SK-N-MC (cell line): ENCODE data around the gene MARVELD1.

ENCODE experiments used
- DNase-seq: peaks from one replicate; pipeline ENCODE4 v3.0.0-alpha.2; 2011; ENCODE audit warnings: low read depth, low spot score
- H3K27ac ChIP-seq: fragments of 200-600 bp; sonication (generic); 2 replicates; pipeline ENCODE4 v1.5.1; 2016; ENCODE audit warnings: mixed run types
- H3K36me3 ChIP-seq: fragments of 200-600 bp; sonication (generic); 2 replicates; pipeline ENCODE4 v1.6.1; 2017; ENCODE audit warnings: antibody characterized with exemption, low read length, mixed read lengths; ENCODE audit not compliant: insufficient read depth
- H3K4me3 ChIP-seq: fragments of 200-600 bp; sonication (generic); 2 replicates; pipeline ENCODE4 v1.5.1; 2016
- H3K9ac ChIP-seq: fragments of 200-600 bp; sonication (generic); 2 replicates; pipeline ENCODE4 v1.8.0; 2017; ENCODE audit warnings: mixed run types, mixed read lengths; ENCODE audit not compliant: insufficient read length
- H3K9me3 ChIP-seq: fragments of 200-600 bp; sonication (generic); 2 replicates; pipeline ENCODE4 v1.6.1; 2017; ENCODE audit warnings: low read depth, mild to moderate bottlenecking, antibody characterized with exemption, low read length, moderate library complexity, mixed read lengths
- EZH2 ChIP-seq: fragments of 200-600 bp; sonication (generic); IDR thresholded peaks from one replicate; pipeline ENCODE4 v1.6.1; 2017; ENCODE audit warnings: antibody characterized with exemption
- FOXP2 ChIP-seq: optimal IDR thresholded peaks from 2 replicates; pipeline ENCODE3; 2011; ENCODE audit warnings: mild to moderate bottlenecking, moderate library complexity; ENCODE audit not compliant: insufficient read depth; ENCODE audit errors: extremely low read length, control extremely low read depth
- POLR2AphosphoS5 ChIP-seq: IDR thresholded peaks from 2 replicates; pipeline ENCODE4 v1.6.1; 2012; ENCODE audit warnings: mild to moderate bottlenecking, low read depth, low read length, borderline replicate concordance

Gene MARVELD1

GRCh38 chr10:97740613-97741012 lies 27.1 kb downstream of the MARVELD1 start:
- Histone ChIP-seq H3K9ac (no peak overlapping the region), H3K27ac (no peak overlapping the region), H3K9me3 (no peaks in the 10 kb centered on the region), H3K36me3 (no peaks in the 10 kb centered on the region; the same call in 1 of the 2 replicates), H3K4me3 (no peak overlapping the region)
- no peak for TF ChIP-seq FOXP2
- no peak for TF ChIP-seq POLR2AphosphoS5
- TF ChIP-seq EZH2 = no peak
- no peak for DNase-seq

GRCh38 chr10:97743169-97743943 lies 29.8 kb downstream of the MARVELD1 start:
- H3K9me3 ChIP-seq = no peaks in the 10 kb centered on the region
- DNase-seq = no peak
- no peak overlapping the region for H3K9ac ChIP-seq
- no peak for TF ChIP-seq POLR2AphosphoS5
- no peak overlapping the region for H3K27ac ChIP-seq
- no peaks in the 10 kb centered on the region; the same call in 1 of the 2 replicates for H3K36me3 ChIP-seq
- no peak overlapping the region for H3K4me3 ChIP-seq

DNA sequence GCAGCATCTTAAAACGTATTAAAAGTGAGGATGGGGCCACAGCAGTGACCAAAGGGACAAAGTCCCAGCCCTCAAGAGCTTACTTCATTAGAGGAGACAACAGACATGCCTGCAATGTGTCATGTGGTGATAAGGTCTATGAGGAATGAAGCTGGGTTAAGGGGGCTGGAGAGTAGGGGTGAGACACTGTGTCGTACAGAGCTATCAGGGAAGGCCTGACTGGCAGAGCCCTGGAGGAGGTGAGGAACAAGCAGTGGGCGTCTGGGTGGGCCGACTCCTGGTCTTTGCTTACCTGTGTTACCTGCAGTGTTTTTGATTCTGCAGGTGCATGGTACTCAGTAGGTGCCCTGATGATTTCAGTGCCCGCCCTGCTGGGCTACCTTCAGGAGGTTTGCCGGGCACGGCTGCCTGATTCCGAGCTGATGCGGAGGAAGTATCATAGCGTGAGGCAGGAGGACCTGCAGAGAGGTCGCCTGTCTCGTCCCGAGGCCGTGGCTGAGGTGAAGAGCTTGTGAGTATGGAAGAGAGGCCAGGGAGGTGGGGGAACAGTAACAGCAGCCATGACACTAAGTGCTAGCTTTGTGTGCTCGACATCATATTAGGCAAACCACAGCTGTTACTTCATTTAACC lies 31.0 kb downstream of the MARVELD1 start:
- no peaks in the 10 kb centered on the region; the same call in 1 of the 2 replicates for H3K36me3 ChIP-seq
- H3K9ac ChIP-seq = no peak overlapping the region
- no peaks in the 10 kb centered on the region for H3K9me3 ChIP-seq
- no peak overlapping the region for H3K27ac ChIP-seq
- no peak for DNase-seq
- no peak overlapping the region for H3K4me3 ChIP-seq
- TF ChIP-seq EZH2 = no peak
- TF ChIP-seq FOXP2 = no peak
- TF ChIP-seq POLR2AphosphoS5 = no peak

GRCh38 chr10:97747573-97747972 lies 34.0 kb downstream of the MARVELD1 start:
- no peak for DNase-seq
- no peaks in the 10 kb centered on the region for H3K9me3 ChIP-seq
- no peak overlapping the region for H3K9ac ChIP-seq
- no peak overlapping the region for H3K4me3 ChIP-seq
- no peak for TF ChIP-seq EZH2
- no peak overlapping the region for H3K27ac ChIP-seq
- H3K36me3 ChIP-seq = peaks cover 3% of the 10 kb centered on the region; the same call in 1 of the 2 replicates

GRCh38 chr10:97748116-97748515 lies 34.6 kb downstream of the MARVELD1 start:
- H3K27ac ChIP-seq = no peak overlapping the region
- no peak for DNase-seq
- TF ChIP-seq FOXP2 (no peak), EZH2 (no peak), POLR2AphosphoS5 (no peak)
- H3K9ac ChIP-seq = no peak overlapping the region
- no peaks in the 10 kb centered on the region for H3K9me3 ChIP-seq
- peaks cover 3% of the 10 kb centered on the region; the same call in 1 of the 2 replicates for H3K36me3 ChIP-seq
- H3K4me3 ChIP-seq = no peak overlapping the region

DNA sequence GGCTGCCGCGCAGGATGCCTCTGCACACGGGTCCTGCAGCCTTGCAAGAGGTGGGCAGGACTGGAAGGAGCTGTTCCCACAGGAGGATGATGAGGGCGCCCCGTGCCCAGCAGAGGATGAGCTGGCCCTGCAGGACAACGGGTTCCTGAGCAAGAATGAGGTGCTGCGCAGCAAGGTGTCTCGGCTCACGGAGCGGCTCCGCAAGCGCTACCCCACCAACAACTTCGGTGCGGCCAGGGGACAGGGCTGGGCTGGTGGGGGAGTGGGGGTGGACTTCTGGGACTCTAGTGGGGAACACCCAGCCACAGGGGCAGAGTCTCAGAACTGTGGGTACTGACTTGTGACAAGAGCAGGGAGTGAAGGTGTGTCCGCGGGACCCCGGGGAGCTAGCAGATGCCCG lies 39.4 kb downstream of the MARVELD1 start:
- no peaks in the 10 kb centered on the region for H3K9me3 ChIP-seq
- H3K4me3 ChIP-seq = no peak overlapping the region
- DNase-seq = no peak
- TF ChIP-seq EZH2 = no peak
- H3K36me3 ChIP-seq = peaks cover 3% of the 10 kb centered on the region; the same call in 1 of the 2 replicates
- no peak overlapping the region for H3K27ac ChIP-seq
- no peak overlapping the region for H3K9ac ChIP-seq

DNA sequence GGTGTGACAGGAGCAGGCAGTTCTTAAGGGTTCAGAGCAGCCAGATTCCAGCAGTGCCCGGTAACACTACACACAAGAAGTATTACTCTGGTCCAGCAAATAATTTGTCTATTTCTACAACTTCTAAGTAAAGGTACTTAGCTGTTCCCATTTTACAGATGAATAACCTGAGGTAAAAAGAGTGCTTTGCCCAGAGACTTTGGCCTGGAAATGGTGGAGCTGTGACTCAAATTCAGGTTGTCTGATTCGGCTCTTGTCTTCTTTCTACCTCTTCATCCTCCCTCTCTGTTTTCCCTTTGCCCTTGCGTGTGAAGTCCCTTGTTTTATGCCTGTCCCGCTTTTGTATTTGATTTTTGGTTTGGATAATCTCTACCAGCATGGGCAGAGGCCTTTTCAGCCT lies 41.2 kb downstream of the MARVELD1 start:
- no peaks in the 10 kb centered on the region for H3K9me3 ChIP-seq
- no peak overlapping the region for H3K9ac ChIP-seq
- no peak for DNase-seq
- peaks cover 3% of the 10 kb centered on the region; the same call in 1 of the 2 replicates for H3K36me3 ChIP-seq
- H3K27ac ChIP-seq = no peak overlapping the region
- no peak overlapping the region for H3K4me3 ChIP-seq
- TF ChIP-seq FOXP2 = no peak
- no peak for TF ChIP-seq POLR2AphosphoS5
- no peak for TF ChIP-seq EZH2

- no peaks in the 10 kb centered on the region; the same call in 1 of the 2 replicates for H3K36me3 ChIP-seq
- no peak for DNase-seq
- H3K4me3 ChIP-seq = no peak overlapping the region
- H3K9me3 ChIP-seq = no peaks in the 10 kb centered on the region
- no peak overlapping the region for H3K27ac ChIP-seq
- H3K9ac ChIP-seq = no peak overlapping the region
- TF ChIP-seq FOXP2 (no peak), POLR2AphosphoS5 (no peak)
Measured at GRCh38 chr10:97755718-97756117, 42.2 kb downstream of the MARVELD1 start.

DNA sequence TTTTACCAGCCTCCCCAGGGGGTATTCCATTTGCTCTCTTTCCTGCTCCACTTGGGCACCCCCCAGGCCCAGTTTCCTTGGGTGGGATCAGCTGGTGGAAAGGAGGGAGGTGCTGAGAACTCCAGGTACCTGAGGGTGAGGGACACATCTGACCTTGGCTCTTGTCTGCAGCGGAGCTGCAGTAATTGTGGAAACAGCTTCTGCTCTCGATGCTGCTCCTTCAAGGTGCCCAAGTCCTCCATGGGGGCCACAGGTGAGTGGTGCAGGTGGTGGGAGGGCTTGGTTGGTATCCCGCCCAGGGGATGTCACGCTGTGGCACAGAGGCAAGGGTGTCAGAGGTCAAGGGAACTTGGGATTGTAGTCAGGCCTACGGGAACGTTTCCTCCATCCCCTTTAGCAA lies 43.9 kb downstream of the MARVELD1 start:
- TF ChIP-seq POLR2AphosphoS5 = no peak
- no peak for TF ChIP-seq EZH2
- no peak for TF ChIP-seq FOXP2
- Histone ChIP-seq H3K9me3 (no peaks in the 10 kb centered on the region), H3K9ac (no peak overlapping the region), H3K27ac (no peak overlapping the region), H3K4me3 (no peak overlapping the region), H3K36me3 (no peaks in the 10 kb centered on the region; the same call in 1 of the 2 replicates)
- no peak for DNase-seq
